Thyroid gland (tissue), 4 donors: ENCODE results near the gene SKIDA1. TPM values are rescaled to one million over a fixed set of nuclear protein-coding genes. Genes with fewer than 3 reads are reported as not detected.

Experiments
- DNase-seq, 2 donors: peaks; one replicate each; pipeline ENCODE4 v3.0.0-alpha.2; 2019
- H3K27ac ChIP-seq, 3 donors: fragments of 200-600 bp; sonication (generic); 1 replicate in 2 of 3; 2 replicates in 1 of 3; pipeline ENCODE4 v1.5.1; 2016 to 2019; ENCODE audit warnings: mild to moderate bottlenecking in 1 of 3, moderate library complexity in 1 of 3
- H3K27me3 ChIP-seq: fragments of 200-600 bp; sonication (generic); one replicate; pipeline ENCODE4 v1.5.1; 2019
- H3K36me3 ChIP-seq, 2 donors: fragments of 200-600 bp; sonication (generic); one replicate each; pipeline ENCODE4 v1.5.1; 2016 to 2019
- H3K4me1 ChIP-seq, 2 donors: fragments of 200-600 bp; sonication (generic); one replicate each; pipeline ENCODE4 v1.5.1; 2017 to 2019
- H3K4me3 ChIP-seq, 3 donors: fragments of 200-600 bp; sonication (generic); replicated peaks in 1 of 3; 1 replicate in 2 of 3; 2 replicates in 1 of 3; pipeline ENCODE4 v1.5.1; 2016; ENCODE audit warnings: mild to moderate bottlenecking in 1 of 3
- H3K9me3 ChIP-seq: fragments of 200-600 bp; sonication (generic); one replicate; pipeline ENCODE4 v1.5.1; 2017
- CTCF ChIP-seq, 6 experiments: fragments of 200-600 bp in 3 of 6; fragments of 450-650 bp in 3 of 6; sonication (generic) in 3 of 6; IDR thresholded peaks; one replicate each; pipeline ENCODE4 v1.5.1; 2016 to 2019; ENCODE audit warnings: antibody characterized with exemption in 6 of 6, mild to moderate bottlenecking in 2 of 6, inconsistent platforms in 1 of 6, moderate library complexity in 1 of 6
- POLR2A ChIP-seq, 2 donors: fragments of 450-650 bp; IDR thresholded peaks; one replicate each; pipeline ENCODE4 v1.6.1; 2017; ENCODE audit warnings: antibody characterized with exemption in 2 of 2, mild to moderate bottlenecking in 2 of 2, moderate library complexity in 1 of 2
- WGBS, 2 donors: methylation state at CpG; one replicate each; pipeline ENCODE4 v1.1.5; 2017; 5-methylcytosine and 5-hydroxymethylcytosine counted together
- intact Hi-C: fragments of 100-400 bp; cut with DNase I; formaldehyde crosslinking; loops from one replicate; pipeline ENCODE4 v1.15.1; 2023
- total RNA-seq, 4 donors: library from RNA; depleted of rRNA; stranded (reverse); fragments of >200 nt; gene quantifications; one replicate each; pipeline ENCODE4 v1.2.3, GENCODE V29; 2016

Gene SKIDA1
- total RNA-seq, 4 donors from 2014 or later = 3.1 to 9.9 (median 7.1) TPM

- intact Hi-C loops = no loop called here
- TF ChIP-seq POLR2A (IDR thresholded peaks at IDR 0.05) = no peak
- no peak for TF ChIP-seq CTCF (IDR thresholded peaks at IDR 0.05)
These were observed 37.1 kb downstream of the SKIDA1 start for GRCh38 chr10:21488246-21488956.

GRCh38 chr10:21487416-21488180 is 37.9 kb downstream of the SKIDA1 start:
- peak; percentile 56 to 67 for DNase-seq
- 64 to 65% methylated on average over 10 of the region's 10 CpGs for WGBS, 2 donors
- Histone ChIP-seq H3K4me3 (no peak overlapping the region), H3K27me3 (no peaks in the 10 kb centered on the region), H3K27ac (peak overlapping the region; percentile 51 to 56 (median 55)), H3K36me3 (no peaks in the 10 kb centered on the region), H3K4me1 (peaks cover 12 to 22% of the 10 kb centered on the region in 2 donors), H3K9me3 (no peaks in the 10 kb centered on the region)
- TF ChIP-seq CTCF (IDR thresholded peaks at IDR 0.05) (no peak), POLR2A (IDR thresholded peaks at IDR 0.05) (peak in 1 of 2 donors; percentile 7)
- intact Hi-C loops = no loop called here

More at GRCh38 chr10:21488246-21488956, 37.1 kb downstream of the SKIDA1 start:
- 40 to 44% methylated on average over 6 of the region's 6 CpGs for WGBS, 2 donors
- peak; percentile 20 to 24 for DNase-seq
- H3K9me3 ChIP-seq = no peaks in the 10 kb centered on the region
- H3K36me3 ChIP-seq = no peaks in the 10 kb centered on the region
- peaks cover 12 to 22% of the 10 kb centered on the region in 2 donors for H3K4me1 ChIP-seq
- H3K27me3 ChIP-seq = no peaks in the 10 kb centered on the region
- no peak overlapping the region for H3K4me3 ChIP-seq
- H3K27ac ChIP-seq = peak overlapping the region; percentile 51 to 56 (median 55)

- Histone ChIP-seq H3K27me3 (no peaks in the 10 kb centered on the region), H3K9me3 (no peaks in the 10 kb centered on the region), H3K4me3 (no peak overlapping the region), H3K36me3 (no peaks in the 10 kb centered on the region), H3K27ac (no peak overlapping the region), H3K4me1 (peaks cover 6 to 9% of the 10 kb centered on the region in 2 donors)
- intact Hi-C loops = no loop called here
- 96 to 100% methylated on average over 3 of the region's 3 CpGs for WGBS, 2 donors
- no peak for TF ChIP-seq CTCF (IDR thresholded peaks at IDR 0.05)
- no peak for TF ChIP-seq POLR2A (IDR thresholded peaks at IDR 0.05)
- no peak for DNase-seq
These were observed 42.7 kb downstream of the SKIDA1 start for GRCh38 chr10:21482821-21483220.

GRCh38 chr10:21481407-21481806 is 44.1 kb downstream of the SKIDA1 start:
- intact Hi-C loops = no loop called here
- H3K4me3 ChIP-seq = no peak overlapping the region
- H3K27ac ChIP-seq = no peak overlapping the region
- no peaks in the 10 kb centered on the region for H3K9me3 ChIP-seq
- DNase-seq = no peak
- H3K36me3 ChIP-seq = no peaks in the 10 kb centered on the region
- no peaks in the 10 kb centered on the region for H3K4me1 ChIP-seq
- H3K27me3 ChIP-seq = no peaks in the 10 kb centered on the region
- 98 to 100% methylated on average over 2 of the region's 2 CpGs for WGBS, 2 donors
- TF ChIP-seq CTCF (IDR thresholded peaks at IDR 0.05) = no peak
- no peak for TF ChIP-seq POLR2A (IDR thresholded peaks at IDR 0.05)
